Measurements from ENCODE around the gene GSG1L. TPM values are rescaled to one million over a fixed set of nuclear protein-coding genes. Genes with fewer than 3 reads are reported as not detected.

The GSG1L gene
- total and polyA plus RNA-seq, 4 donors = not detected

- Histone ChIP-seq H3K27ac (ENCODE audit: low read depth in 1 of 2, low read length in 2 of 2) (no peak overlapping the region), H3K9ac (ENCODE audit: low read depth in 1 of 2, low read length in 2 of 2) (no peak overlapping the region), H3K4me3 (ENCODE audit: low read depth in 1 of 3, low read length in 3 of 3) (no peak overlapping the region), H3K36me3 (ENCODE audit: control insufficient read depth in 4 of 4, insufficient read depth in 3 of 4, low read depth in 1 of 4, low read length in 3 of 4) (no peaks in the 10 kb centered on the region), H3K27me3 (ENCODE audit: control insufficient read depth in 4 of 4, insufficient read depth in 4 of 4, low read length in 3 of 4) (no peaks in the 10 kb centered on the region), H3K9me3 (ENCODE audit: control insufficient read depth in 4 of 4, low read length in 3 of 4) (peaks cover 0 to 3% (median 0%) of the 10 kb centered on the region in 4 donors), H3K4me1 (ENCODE audit: control insufficient read depth in 4 of 4, insufficient read depth in 4 of 4, low read length in 3 of 4) (no peaks in the 10 kb centered on the region)
- 83% methylated on average over 6 of the region's 6 CpGs for WGBS
- DNase-seq (ENCODE audit: low spot score) = no peak
- TF ChIP-seq EGR1 (IDR thresholded peaks at IDR 0.05; ENCODE audit: low read depth in 2 of 2) = no peak
- TF ChIP-seq CTCF (IDR thresholded peaks at IDR 0.05; ENCODE audit: low read depth, low read length, missing input control) = no peak
- no peak for TF ChIP-seq ATF3 (IDR thresholded peaks at IDR 0.05)
- TF ChIP-seq HNF4G (IDR thresholded peaks at IDR 0.05) = no peak
- TF ChIP-seq JUND (IDR thresholded peaks at IDR 0.05) = no peak
- no peak for TF ChIP-seq MAX (IDR thresholded peaks at IDR 0.05)
- no peak for TF ChIP-seq NR2F2 (IDR thresholded peaks at IDR 0.05)
- no peak for TF ChIP-seq FOXA1 (IDR thresholded peaks at IDR 0.05)
- TF ChIP-seq REST (IDR thresholded peaks at IDR 0.05) = no peak
- no peak for TF ChIP-seq HNF4A (conservative IDR thresholded peaks at IDR 0.05)
- no peak for TF ChIP-seq SP1 (IDR thresholded peaks at IDR 0.05)
- TF ChIP-seq ZBTB33 (IDR thresholded peaks at IDR 0.05) = no peak
- no peak for TF ChIP-seq FOXA2 (IDR thresholded peaks at IDR 0.05)
- TF ChIP-seq TAF1 (conservative IDR thresholded peaks at IDR 0.05) = no peak
- TF ChIP-seq YY1 (IDR thresholded peaks at IDR 0.05) = no peak
- TF ChIP-seq RAD21 (IDR thresholded peaks at IDR 0.05) = no peak
- no peak for TF ChIP-seq RXRA (IDR thresholded peaks at IDR 0.05)
- TF ChIP-seq GABPA (IDR thresholded peaks at IDR 0.05 in 1 of 2, conservative IDR thresholded peaks at IDR 0.05 in 1 of 2) = no peak
Measured at GRCh38 chr16:27791404-27791719, 272.2 kb downstream of the GSG1L start.
